COR-L47 (cell line): ENCODE measurements around the gene TNFSF12.

Source experiments
- DNase-seq: peaks from one replicate; lab custom pipeline; 2025; lab: John Stamatoyannopoulos, UW

The TNFSF12 gene

DNA sequence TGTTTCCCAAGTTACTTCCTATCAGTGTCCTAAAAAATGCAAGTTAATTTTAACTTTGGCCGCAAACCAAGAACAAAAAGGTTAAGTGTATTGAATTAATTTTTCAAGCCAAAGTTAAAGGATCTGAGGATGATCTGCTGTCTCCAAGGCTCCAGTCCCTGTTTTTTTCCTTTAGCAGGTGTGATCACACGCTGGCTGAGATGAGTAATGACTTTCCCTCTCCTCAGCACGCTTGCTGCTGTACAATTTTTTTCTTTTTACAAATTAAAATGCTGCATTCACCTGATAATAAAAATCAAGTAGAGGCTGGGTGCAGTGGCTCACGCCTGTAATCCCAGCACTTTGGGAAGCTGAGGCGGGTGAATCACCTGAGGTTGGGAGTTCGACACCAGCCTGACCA is 3.9 kb upstream of the TNFSF12 start:
- DNase-seq, result no peak

DNA sequence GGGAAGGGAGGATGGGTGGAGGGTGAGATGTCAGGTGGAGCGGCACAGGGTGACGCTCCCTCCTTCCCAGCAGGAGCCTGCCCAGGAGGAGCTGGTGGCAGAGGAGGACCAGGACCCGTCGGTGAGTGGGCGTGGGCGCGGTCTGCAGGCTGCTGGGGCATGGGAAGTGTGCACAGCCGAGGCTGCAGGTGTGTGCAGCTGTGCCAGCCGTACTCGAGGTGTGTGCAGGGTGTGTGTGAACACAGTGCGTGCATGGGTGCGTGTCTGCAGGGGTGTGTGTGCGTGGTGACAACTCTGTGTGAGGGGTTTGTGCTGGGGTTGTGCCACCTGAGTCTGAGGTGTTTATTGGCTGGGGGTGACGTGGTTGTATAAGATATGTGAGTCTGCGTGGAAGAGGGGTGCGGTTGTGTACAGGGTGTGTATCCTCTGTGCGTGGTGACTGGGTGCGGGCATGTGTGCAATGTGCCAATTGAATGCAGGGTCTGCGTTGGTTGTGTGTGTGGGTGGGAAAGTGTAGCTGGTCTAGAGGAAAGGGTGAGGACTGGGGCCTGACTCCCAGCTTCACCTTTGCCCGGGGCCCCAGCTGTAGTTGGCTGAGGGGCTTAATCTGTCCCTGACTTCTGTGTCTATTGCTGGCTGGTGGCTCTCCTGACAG is 670 bp downstream of the TNFSF12 start:
- no peak for DNase-seq

DNA sequence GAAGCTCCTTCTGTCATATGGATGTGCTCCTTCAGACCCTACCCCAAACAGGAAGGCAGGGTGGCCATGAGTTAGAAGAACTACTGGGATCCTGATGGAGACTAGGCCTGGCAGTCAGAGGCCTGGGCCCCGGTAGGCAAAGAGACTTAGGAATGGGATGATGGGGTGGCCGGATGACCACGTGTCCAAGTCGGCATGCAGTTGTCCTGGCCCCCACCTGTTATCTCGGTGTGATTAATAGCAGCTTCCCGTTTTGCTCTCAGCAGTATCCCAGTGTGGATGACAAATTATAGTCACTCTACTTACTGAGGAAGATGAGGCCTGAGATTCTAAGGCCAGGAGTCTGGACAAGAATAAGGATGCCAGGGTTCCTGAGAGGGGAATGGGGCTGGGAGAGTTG is 1.5 kb downstream of the TNFSF12 start:
- no peak for DNase-seq

DNA sequence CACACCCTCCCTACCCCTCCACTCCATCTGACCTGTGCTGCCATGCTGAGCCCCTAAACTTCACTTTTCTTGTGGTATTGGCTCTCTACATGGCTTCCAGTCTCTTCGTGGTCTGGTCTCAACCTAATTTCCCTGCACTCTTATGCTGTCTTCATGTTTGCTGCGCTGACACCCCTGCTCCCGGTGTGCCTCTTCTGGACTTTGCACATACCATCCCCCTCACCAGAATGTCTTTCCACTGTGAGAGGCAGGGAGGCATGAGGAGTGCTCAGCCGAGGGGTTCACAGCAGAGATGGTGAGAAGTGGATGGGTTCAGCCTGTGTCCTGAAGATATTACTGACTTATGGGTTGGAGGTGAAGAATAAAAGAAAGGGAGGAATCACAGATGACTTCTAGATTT is 2.5 kb downstream of the TNFSF12 start:
- no peak for DNase-seq

DNA sequence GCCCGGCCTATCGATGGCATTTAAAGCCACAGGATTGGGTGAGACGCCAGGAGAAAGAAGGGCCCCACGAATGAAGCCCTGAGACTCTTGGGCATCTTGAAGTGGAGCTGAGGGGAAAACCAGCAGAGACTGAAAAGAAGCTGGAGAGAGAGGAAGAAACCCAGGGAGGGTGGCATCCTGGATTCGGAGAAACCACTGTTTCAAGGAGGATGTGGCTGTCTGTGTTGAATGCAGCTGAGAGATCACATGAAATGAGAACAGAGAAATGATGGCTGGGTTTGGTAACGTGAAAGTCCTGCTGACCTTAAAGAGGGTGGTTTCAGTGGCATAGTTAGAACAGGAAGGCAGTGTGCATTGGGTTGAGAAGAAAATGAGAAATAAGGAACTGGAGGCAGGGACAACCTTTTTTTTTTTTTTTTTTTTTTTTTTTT is 3.8 kb downstream of the TNFSF12 start:
- DNase-seq, result no peak

DNA sequence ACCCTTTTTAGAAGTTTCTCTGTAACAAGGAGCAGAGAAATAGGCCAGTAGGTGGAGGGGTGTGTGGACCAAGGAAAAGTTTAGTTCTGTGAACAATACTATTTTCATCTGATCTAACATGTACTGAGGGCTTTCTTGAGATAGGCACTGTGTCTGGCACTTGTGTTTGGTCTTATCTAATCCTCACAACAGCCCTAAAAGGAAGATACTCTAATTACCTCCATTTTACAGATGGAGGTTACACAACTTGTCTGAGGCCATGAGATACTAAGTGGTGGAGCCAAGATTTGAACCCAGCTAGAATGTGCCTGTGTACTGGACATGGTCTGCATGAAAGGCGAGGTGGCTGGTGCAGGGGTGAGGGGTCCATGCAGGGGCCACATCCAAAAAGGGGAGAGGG is 4.5 kb downstream of the TNFSF12 start:
- DNase-seq, result no peak

DNA sequence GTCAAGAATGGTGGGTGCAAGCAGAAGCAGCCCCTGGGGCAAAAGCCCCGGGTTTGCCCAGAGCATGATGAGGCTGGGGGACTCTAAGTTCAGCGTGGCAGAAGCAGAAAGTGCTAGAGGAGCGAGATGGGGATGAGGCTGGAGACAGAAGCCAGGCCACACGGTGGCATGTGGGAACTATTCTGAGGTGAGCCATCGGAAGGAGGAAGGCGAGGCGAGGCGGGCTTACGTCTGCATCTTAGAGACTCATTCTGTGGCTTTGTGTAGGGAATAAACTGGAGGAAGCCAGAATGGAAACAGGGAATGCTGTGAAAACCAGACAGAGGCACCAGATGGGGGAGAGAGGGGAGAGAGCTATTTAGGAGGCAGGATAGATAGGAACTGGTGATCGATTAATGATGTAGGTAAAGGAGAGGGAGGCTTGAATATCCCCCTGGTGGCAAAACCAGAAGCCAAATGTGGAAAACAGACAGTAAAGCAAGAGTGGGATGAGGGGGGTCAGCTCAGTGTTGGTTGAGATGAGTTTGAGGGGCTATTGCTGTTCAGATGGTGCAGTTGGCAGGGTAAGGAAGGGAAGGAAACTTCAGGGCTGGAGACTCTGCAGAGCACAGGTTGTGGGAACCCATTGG is 6.6 kb downstream of the TNFSF12 start:
- no peak for DNase-seq

DNA sequence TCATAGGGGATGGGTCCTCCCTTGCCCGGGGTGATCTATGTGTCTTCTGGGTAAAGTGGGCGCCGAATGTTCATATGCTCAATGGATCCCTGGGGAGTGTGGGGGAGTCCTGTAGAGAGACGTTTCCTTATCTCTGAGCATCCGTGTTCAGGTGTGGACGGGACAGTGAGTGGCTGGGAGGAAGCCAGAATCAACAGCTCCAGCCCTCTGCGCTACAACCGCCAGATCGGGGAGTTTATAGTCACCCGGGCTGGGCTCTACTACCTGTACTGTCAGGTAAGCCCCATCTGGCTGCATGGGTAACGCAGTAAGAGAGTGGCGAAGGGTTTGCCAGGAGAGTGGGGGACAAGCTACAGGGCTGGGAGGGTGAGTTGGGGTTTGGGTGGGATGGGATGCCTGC is 7.8 kb downstream of the TNFSF12 start:
- no peak for DNase-seq

DNA sequence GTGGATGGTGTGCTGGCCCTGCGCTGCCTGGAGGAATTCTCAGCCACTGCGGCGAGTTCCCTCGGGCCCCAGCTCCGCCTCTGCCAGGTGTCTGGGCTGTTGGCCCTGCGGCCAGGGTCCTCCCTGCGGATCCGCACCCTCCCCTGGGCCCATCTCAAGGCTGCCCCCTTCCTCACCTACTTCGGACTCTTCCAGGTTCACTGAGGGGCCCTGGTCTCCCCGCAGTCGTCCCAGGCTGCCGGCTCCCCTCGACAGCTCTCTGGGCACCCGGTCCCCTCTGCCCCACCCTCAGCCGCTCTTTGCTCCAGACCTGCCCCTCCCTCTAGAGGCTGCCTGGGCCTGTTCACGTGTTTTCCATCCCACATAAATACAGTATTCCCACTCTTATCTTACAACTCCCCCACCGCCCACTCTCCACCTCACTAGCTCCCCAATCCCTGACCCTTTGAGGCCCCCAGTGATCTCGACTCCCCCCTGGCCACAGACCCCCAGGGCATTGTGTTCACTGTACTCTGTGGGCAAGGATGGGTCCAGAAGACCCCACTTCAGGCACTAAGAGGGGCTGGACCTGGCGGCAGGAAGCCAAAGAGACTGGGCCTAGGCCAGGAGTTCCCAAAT is 8.4 kb downstream of the TNFSF12 start:
- no peak for DNase-seq

DNA sequence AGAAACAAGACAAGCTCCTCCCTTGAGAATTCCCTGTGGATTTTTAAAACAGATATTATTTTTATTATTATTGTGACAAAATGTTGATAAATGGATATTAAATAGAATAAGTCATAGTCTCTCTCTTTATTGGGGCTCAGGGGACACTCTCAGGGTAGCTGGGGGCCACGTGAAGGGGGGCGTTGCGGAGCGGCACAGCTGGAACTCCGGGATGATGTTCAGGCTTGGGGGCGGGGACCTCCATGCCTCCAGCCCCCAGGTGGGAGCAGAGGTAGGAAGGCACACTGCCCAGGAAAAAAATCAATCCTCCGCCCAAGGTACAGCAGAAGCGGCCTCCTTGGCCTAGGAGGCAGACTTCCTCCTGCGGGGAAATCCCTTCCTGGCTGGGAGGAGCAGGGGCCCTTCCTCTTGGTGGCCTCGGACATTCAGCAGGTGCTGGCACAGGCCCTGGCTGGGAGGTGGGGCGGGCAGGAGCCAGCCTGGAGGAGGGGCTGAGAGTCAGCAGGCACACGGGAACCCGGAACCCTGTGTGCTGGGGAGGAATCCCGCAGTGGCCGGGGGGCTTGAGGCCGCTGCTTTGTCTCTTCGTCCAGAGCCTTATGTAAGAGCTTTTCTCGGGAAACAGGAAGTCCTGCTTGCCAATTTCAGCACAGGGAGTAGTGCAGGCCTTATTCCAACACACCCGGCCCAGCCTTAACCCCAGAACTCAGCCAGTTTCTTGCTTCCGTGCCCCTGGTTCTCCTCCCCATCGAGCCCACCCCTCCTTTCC is 9.1 kb downstream of the TNFSF12 start:
- peak; percentile 46 for DNase-seq

DNA sequence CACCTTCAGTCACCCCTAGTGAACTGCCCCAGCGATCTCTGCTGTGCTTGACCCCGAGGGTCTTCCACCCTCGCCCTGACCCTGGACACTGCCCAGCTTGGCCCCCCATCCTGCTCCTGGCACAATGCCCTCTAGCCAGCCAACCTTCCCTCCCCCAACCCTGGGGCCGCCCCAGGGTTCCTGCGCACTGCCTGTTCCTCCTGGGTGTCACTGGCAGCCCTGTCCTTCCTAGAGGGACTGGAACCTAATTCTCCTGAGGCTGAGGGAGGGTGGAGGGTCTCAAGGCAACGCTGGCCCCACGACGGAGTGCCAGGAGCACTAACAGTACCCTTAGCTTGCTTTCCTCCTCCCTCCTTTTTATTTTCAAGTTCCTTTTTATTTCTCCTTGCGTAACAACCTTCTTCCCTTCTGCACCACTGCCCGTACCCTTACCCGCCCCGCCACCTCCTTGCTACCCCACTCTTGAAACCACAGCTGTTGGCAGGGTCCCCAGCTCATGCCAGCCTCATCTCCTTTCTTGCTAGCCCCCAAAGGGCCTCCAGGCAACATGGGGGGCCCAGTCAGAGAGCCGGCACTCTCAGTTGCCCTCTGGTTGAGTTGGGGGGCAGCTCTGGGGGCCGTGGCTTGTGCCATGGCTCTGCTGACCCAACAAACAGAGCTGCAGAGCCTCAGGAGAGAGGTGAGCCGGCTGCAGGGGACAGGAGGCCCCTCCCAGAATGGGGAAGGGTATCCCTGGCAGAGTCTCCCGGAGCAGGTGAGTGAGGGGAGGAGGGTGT is 9.9 kb downstream of the TNFSF12 start, which contains the start of gene TNFSF13:
Gene TNFSF13, plus strand, starts transcription at position 207 of the 776 bp plus-strand sequence. Its CDS starts 290 bp downstream, at position 497.
- DNase-seq, result no peak

DNA sequence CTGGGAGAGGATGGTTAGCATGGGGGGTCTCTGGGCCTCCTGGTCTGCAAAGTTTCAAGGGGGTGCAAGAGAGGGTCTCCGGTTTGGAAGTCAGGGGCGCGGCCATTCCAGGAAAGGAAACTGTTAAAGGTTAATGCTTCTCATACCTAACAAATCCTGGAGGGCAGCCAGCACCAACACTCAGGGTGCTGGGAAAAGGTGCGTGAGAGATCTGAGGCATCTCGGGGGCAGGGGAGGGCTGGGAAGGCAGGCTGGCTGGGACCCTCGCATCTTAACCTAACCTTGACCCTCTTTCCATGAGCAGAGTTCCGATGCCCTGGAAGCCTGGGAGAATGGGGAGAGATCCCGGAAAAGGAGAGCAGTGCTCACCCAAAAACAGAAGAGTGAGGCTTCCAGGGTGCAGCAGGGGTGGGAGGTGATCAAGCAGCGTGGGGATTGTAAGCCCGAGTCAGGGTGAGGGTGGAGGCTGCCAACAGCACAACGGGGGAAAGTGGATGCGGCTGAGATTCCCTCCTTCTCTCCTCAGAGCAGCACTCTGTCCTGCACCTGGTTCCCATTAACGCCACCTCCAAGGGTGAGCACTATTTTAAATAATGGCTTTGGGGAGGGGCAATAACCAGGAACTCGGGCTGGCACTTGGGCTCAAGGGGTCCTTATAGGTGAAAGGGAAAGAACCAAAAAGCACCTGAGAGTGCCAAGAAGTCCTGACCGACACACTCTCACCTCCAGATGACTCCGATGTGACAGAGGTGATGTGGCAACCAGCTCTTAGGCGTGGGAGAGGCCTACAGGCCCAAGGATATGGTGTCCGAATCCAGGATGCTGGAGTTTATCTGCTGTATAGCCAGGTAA is 10.7 kb downstream of the TNFSF12 start:
- no peak for DNase-seq

DNA sequence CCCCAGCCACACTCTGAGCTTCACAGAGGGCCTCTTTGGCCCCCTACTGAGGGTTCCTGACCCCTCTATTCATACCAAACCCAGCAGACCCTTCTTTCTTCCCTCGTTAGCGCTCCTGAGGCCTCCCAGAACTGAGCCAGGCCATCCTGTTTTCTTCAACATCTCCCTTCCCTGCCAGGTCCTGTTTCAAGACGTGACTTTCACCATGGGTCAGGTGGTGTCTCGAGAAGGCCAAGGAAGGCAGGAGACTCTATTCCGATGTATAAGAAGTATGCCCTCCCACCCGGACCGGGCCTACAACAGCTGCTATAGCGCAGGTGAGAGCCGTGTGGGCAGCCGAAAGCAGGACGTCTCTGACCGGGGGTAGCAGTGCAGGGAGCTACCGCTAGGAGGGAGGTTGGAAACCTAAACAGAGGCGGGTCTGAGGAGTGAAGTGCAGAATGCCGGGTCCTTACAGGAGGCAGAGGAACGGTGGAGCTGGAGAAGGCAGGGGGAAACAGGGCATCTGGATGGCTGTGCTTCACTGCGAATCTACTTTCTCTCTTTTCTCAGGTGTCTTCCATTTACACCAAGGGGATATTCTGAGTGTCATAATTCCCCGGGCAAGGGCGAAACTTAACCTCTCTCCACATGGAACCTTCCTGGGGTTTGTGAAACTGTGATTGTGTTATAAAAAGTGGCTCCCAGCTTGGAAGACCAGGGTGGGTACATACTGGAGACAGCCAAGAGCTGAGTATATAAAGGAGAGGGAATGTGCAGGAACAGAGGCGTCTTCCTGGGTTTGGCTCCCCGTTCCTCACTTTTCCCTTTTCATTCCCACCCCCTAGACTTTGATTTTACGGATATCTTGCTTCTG is 11.5 kb downstream of the TNFSF12 start:
- DNase-seq, result no peak

DNA sequence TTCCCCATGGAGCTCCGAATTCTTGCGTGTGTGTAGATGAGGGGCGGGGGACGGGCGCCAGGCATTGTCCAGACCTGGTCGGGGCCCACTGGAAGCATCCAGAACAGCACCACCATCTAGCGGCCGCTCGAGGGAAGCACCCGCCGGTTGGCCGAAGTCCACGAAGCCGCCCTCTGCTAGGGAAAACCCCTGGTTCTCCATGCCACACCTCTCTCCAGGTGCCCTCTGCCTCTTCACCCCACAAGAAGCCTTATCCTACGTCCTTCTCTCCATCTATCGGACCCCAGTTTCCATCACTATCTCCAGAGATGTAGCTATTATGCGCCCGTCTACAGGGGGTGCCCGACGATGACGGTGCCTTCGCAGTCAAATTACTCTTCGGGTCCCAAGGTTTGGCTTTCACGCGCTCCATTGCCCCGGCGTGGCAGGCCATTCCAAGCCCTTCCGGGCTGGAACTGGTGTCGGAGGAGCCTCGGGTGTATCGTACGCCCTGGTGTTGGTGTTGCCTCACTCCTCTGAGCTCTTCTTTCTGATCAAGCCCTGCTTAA is 12.2 kb downstream of the TNFSF12 start:
- DNase-seq, result peak; percentile 56

DNA sequence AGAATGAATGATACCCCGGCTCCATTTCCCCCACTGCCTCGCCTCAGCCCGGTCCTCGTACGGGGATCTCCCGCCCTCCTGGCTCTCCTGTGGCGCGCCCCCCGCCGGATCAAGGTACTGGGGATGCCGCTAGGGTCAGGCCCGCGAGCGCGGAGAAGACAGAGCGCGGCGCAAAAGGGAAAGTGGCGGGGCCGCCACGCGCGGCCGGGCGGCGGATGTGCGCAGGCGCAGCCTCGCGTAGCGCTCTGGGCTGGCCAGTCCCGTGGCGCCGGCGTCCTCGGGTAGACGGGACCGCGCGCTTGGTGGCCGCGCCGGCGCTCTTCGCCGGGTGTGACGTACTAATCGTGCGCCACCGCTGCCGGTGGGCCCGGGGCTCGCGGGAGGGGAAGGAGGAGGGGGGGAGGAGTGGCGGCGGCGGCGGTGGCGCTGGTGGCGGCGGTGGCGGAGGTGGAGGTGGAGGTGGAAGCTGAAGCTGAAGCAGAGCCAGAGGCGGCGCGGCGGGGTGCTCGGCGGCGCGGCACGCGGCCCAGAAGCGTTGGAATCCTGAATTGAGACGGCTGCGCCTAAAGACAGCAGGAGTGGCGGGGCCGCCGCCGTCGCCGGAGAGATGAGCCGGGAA is 12.8 kb downstream of the TNFSF12 start, which contains the start of gene SENP3:
Gene SENP3, plus strand, starts transcription at position 331 of the 619 bp plus-strand sequence. CDS start 1,158 bp downstream, outside the sequence.
- DNase-seq, result peak; percentile 69

DNA sequence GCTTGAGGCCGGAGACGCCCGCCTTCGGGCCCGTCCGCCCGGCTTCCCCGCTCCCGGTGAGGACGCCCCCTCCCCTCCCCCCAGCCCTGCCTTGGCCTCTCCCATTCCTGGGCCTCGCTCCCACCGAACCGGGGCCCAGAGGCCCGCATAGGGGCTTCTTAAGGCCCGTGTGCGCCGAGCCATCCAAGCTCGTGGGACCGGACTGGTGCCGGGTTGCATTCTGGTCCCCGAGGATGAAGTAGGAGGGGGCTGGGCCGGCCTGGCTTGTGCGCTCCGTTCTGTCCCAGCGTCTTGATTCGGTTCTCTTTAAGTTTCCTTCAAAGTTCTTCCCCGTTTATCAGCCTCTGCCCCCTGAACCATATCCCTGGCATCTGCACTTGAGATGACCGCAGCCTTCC is 13.3 kb downstream of the TNFSF12 start:
- no peak for DNase-seq

DNA sequence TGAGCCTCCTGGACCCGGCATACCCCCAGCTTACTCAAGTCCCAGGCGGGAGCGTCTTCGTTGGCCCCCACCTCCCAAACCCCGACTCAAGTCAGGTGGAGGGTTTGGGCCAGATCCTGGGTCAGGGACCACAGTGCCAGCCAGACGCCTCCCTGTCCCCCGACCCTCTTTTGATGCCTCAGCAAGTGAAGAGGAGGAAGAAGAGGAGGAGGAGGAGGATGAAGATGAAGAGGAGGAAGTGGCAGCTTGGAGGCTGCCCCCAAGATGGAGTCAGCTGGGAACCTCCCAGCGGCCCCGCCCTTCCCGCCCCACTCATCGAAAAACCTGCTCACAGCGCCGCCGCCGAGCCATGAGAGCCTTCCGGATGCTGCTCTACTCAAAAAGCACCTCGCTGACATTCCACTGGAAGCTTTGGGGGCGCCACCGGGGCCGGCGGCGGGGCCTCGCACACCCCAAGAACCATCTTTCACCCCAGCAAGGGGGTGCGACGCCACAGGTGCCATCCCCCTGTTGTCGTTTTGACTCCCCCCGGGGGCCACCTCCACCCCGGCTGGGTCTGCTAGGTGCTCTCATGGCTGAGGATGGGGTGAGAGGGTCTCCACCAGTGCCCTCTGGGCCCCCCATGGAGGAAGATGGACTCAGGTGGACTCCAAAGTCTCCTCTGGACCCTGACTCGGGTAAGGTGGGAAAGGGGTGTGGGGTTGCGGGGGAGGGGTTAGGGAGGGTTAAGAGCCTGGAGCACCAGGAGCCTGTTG is 14.4 kb downstream of the TNFSF12 start:
- no peak for DNase-seq

DNA sequence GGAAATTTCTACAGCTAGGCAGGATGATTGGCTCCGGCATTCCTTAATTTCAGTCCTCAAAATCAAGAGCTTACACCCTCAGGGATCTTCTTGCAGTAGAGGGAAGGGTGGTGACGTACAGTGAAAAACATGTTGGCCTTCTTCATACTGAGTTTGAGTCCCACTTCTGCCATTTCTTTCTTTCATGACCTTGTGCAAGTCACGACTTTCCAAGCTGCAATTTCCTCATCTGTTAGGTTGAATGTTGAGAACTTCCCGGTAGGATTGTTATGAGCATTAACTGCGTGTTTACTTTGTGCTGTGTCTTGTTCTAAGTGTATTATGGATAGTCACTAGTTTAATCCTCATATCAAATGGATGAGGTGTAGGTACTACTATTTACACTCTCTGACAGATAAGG is 20.7 kb downstream of the TNFSF12 start:
- DNase-seq, result no peak
